GM13977 (cell line): ENCODE data around the gene RALB.

Experiments used
- DNase-seq: peaks from one replicate; pipeline ENCODE4 v3.0.0; 2012; ENCODE audit warnings: low spot score
- in situ Hi-C: fragments of 300-500 bp; cut with MboI; formaldehyde crosslinking; loops from one replicate; pipeline ENCODE4 v1.12.0; 2022; ENCODE audit warnings: low sequenced_read_pairs, low pct_unique_long_range_greater_than_20kb, mixed read lengths, inconsistent platforms; ENCODE audit not compliant: unreplicated experiment
- TF ChIP-seq, protein P1 (sequence below): IDR thresholded peaks from 2 replicates; pipeline ENCODE4 v1.5.1; 2012; ENCODE audit warnings: mild to moderate bottlenecking, control low read depth; ENCODE audit not compliant: insufficient read depth; ENCODE audit errors: extremely low read depth, missing control alignments

RALB gene

DNA sequence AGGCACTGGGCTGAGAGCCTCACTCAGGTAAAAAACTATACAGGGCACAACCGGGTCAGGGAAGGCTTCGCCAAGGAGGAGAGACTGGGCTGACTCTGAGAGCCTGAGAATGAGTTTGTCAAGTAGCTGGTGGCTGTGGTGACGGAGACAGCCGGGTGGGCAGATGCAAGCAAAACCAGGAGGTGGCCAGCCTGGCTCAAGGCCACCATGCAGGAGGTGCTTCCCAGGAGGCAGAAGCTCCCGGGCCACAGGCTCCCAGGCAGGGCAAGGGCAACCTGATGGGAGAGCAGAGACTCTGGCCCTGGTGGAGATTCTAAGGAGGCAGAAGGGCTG is 90.4 kb downstream of the RALB start:
- no peak for DNase-seq
- in situ Hi-C loops: loop anchor here (25.0 kb wide), 1 partner anchor 319 kb away; no protein-coding TSS in a partner anchor
- TF ChIP-seq, protein P1, sequence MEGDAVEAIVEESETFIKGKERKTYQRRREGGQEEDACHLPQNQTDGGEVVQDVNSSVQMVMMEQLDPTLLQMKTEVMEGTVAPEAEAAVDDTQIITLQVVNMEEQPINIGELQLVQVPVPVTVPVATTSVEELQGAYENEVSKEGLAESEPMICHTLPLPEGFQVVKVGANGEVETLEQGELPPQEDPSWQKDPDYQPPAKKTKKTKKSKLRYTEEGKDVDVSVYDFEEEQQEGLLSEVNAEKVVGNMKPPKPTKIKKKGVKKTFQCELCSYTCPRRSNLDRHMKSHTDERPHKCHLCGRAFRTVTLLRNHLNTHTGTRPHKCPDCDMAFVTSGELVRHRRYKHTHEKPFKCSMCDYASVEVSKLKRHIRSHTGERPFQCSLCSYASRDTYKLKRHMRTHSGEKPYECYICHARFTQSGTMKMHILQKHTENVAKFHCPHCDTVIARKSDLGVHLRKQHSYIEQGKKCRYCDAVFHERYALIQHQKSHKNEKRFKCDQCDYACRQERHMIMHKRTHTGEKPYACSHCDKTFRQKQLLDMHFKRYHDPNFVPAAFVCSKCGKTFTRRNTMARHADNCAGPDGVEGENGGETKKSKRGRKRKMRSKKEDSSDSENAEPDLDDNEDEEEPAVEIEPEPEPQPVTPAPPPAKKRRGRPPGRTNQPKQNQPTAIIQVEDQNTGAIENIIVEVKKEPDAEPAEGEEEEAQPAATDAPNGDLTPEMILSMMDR: no peak

DNA sequence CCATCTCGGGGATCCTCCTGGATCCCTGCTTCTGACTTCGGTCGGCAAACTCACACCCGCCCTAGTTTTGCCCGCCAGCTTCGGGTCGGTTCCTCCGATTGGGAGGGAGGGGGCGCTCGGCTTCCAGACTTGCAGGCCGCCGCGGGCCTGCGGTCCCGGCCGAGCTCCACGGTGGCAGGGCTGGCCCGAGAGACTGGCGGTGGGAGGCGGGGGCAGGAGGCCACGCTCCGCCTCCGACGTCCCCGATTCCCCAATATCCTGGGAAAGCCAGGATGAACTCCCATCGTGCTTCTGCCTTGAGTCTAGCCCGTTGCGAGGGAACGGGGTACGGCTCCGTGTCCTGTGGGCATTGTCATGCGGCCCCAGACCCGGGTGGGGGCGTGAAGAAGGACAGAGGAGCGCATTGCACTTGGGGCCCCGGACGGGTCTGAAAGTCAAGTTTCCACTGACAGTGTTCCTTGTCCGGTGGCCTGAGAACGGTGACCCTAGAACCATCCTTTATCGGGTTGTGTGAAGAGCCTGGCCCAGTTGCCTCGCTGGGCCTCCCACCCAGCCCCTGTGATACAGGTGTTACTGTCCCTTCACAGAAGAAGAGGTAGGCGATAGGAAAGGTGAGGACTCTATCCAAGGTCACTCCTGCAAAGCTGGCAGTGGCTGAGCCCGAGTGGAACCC is 90.9 kb downstream of the RALB start:
- peak; percentile 86 for DNase-seq
- TF ChIP-seq, protein P1: peak; percentile 79
- in situ Hi-C loops: loop anchor here (25.0 kb wide), 1 partner anchor 319 kb away; no protein-coding TSS in a partner anchor
